ENCODE results near the gene ARMH3.

DNA sequence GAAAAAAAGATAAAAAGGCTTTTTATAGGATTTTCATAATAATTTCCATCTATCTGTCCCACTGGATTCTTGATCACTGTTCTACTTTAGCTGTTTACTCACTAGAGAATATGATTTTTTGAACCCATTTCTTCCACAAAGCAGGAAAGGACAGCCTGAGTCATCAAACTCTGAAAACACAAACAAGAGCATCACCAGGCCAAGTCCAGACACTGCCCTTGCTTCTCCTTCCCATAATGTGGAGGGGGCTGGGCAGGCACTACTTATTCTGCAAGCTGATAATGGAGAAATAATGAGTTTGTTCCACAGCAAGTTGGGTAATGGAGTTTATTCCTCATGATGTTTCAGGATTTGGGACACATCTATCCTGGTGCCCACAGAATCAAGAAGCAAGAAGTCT, 199.3 kb downstream of the ARMH3 start:
- TF ChIP-seq, protein P1, sequence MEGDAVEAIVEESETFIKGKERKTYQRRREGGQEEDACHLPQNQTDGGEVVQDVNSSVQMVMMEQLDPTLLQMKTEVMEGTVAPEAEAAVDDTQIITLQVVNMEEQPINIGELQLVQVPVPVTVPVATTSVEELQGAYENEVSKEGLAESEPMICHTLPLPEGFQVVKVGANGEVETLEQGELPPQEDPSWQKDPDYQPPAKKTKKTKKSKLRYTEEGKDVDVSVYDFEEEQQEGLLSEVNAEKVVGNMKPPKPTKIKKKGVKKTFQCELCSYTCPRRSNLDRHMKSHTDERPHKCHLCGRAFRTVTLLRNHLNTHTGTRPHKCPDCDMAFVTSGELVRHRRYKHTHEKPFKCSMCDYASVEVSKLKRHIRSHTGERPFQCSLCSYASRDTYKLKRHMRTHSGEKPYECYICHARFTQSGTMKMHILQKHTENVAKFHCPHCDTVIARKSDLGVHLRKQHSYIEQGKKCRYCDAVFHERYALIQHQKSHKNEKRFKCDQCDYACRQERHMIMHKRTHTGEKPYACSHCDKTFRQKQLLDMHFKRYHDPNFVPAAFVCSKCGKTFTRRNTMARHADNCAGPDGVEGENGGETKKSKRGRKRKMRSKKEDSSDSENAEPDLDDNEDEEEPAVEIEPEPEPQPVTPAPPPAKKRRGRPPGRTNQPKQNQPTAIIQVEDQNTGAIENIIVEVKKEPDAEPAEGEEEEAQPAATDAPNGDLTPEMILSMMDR (IDR thresholded peaks at IDR 0.05): no peak
- TF ChIP-seq POLR2A (IDR thresholded peaks at IDR 0.05): no peak

All from body of pancreas (tissue), 4 donors.